ENCODE results near the gene SLC2A3. TPM values are rescaled to one million over a fixed set of nuclear protein-coding genes. Genes with fewer than 3 reads are reported as not detected.
A peak's percentile ranks its signal among the peaks of the same experiment; 100 is the strongest.

Gene SLC2A3
- total RNA-seq, 1 experiment from 2014 or later, result 10.5 TPM

DNA sequence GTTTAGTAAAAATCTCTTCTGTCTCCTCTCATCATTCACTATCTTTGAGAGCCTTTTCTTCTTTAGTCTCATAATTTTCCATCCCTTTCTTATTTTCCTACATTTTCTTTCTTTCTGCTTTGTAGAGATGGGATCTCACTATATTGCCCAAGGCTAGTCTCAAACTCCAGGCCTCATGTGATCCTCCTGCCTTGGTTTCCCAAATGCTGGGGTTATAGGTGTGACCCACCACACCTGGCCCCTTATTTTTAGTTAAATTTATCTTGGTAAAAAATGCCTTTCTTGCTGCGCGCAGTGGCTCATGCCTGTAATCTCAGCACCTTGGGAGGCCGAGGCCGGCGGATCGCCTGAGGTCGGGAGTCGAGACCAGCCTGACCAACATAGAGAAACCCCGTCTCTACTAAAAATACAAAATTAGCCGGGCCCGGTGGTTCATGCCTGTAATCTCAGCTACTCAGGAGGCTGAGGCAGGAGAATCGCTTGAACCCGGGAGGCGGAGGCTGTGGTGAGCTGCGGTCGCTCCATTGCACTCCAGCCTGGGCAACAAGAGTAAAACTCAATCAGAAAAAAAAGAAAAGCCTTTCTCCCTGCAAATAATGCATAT lies 996 bp downstream of the SLC2A3 start:
- POLR2A ChIA-PET, result interaction anchor here (1.6 kb wide), 1 partner anchor 26 kb away, joined by 12 read pairs; no protein-coding TSS in a partner anchor
- BruUV-seq (replicated peaks), result no TSS peak
- no peaks in the 10 kb centered on the region for H3K9me2 ChIP-seq (ENCODE audit: insufficient read depth)
- TF ChIP-seq, protein P1, sequence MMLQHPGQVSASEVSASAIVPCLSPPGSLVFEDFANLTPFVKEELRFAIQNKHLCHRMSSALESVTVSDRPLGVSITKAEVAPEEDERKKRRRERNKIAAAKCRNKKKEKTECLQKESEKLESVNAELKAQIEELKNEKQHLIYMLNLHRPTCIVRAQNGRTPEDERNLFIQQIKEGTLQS (IDR thresholded peaks at IDR 0.05), result no peak
- TF ChIP-seq POLR2AphosphoS5 (IDR thresholded peaks at IDR 0.05; ENCODE audit: low read depth, low read length) (no peak), SP1 (IDR thresholded peaks at IDR 0.05; ENCODE audit: low read depth) (no peak), FOSL1 (IDR thresholded peaks at IDR 0.05; ENCODE audit: low read depth) (no peak), EGR1 (IDR thresholded peaks at IDR 0.05; ENCODE audit: low read depth) (no peak), EZH2phosphoT487 (IDR thresholded peaks at IDR 0.05; ENCODE audit: borderline replicate concordance) (no peak), REST (IDR thresholded peaks at IDR 0.05; ENCODE audit: low read depth) (no peak), JUND (IDR thresholded peaks at IDR 0.05) (no peak), EZH2 (IDR thresholded peaks at IDR 0.05) (no peak), RAD21 (IDR thresholded peaks at IDR 0.05; ENCODE audit: low read depth) (no peak), ZNF274 (IDR thresholded peaks at IDR 0.05; ENCODE audit: low read depth, low read length) (no peak), YY1 (IDR thresholded peaks at IDR 0.05; ENCODE audit: extremely low read depth, insufficient replicate concordance, low read depth, low read length) (no peak)
- TF ChIP-seq, protein P2, sequence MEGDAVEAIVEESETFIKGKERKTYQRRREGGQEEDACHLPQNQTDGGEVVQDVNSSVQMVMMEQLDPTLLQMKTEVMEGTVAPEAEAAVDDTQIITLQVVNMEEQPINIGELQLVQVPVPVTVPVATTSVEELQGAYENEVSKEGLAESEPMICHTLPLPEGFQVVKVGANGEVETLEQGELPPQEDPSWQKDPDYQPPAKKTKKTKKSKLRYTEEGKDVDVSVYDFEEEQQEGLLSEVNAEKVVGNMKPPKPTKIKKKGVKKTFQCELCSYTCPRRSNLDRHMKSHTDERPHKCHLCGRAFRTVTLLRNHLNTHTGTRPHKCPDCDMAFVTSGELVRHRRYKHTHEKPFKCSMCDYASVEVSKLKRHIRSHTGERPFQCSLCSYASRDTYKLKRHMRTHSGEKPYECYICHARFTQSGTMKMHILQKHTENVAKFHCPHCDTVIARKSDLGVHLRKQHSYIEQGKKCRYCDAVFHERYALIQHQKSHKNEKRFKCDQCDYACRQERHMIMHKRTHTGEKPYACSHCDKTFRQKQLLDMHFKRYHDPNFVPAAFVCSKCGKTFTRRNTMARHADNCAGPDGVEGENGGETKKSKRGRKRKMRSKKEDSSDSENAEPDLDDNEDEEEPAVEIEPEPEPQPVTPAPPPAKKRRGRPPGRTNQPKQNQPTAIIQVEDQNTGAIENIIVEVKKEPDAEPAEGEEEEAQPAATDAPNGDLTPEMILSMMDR (IDR thresholded peaks at IDR 0.05 in 2 of 3, conservative IDR thresholded peaks at IDR 0.05 in 1 of 3; ENCODE audit: borderline replicate concordance in 1 of 3, insufficient read depth in 1 of 3, low read depth in 2 of 3, low read length in 2 of 3), result no peak
- TF ChIP-seq, protein P3, sequence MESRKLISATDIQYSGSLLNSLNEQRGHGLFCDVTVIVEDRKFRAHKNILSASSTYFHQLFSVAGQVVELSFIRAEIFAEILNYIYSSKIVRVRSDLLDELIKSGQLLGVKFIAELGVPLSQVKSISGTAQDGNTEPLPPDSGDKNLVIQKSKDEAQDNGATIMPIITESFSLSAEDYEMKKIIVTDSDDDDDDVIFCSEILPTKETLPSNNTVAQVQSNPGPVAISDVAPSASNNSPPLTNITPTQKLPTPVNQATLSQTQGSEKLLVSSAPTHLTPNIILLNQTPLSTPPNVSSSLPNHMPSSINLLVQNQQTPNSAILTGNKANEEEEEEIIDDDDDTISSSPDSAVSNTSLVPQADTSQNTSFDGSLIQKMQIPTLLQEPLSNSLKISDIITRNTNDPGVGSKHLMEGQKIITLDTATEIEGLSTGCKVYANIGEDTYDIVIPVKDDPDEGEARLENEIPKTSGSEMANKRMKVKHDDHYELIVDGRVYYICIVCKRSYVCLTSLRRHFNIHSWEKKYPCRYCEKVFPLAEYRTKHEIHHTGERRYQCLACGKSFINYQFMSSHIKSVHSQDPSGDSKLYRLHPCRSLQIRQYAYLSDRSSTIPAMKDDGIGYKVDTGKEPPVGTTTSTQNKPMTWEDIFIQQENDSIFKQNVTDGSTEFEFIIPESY (IDR thresholded peaks at IDR 0.05; ENCODE audit: extremely low read depth, insufficient replicate concordance, low read length), result no peak
- CTCF ChIA-PET, result interaction anchor here (1.5 to 2.0 kb wide), 3 partner anchors 26 to 219 kb away, joined by 3 to 16 read pairs (median 8); no protein-coding TSS in a partner anchor
- DNase-seq (ENCODE audit: low read depth, low spot score) (no peak), ATAC-seq (no peak)
- H3K4me1 ChIP-seq (ENCODE audit: control insufficient read depth in 1 of 2, insufficient read depth in 2 of 2, low read length in 2 of 2), result peaks cover 2 to 20% of the 10 kb centered on the region in 2 experiments; a peak in 3 of 4 replicates
- no peaks in the 10 kb centered on the region for H3K79me2 ChIP-seq (ENCODE audit: insufficient read depth, low read length)
- RAD21 ChIA-PET (ENCODE audit: low non-redundant PET in 1 of 2, low total read pairs in 2 of 2, uncharacterized antibody in 2 of 2, unreplicated experiment in 2 of 2), result no interaction called here
- no peaks in the 10 kb centered on the region for H3K36me3 ChIP-seq (ENCODE audit: control insufficient read depth in 1 of 2, insufficient read depth in 2 of 2, low read length in 2 of 2)
- H3K4me3 ChIP-seq (replicated peaks in 1 of 2; ENCODE audit: low read depth in 1 of 2, low read length in 2 of 2), result peak overlapping the region; percentile 20 to 27; a peak in 3 of 4 replicates
- H3K9me3 ChIP-seq (ENCODE audit: control insufficient read depth in 1 of 2, insufficient read depth in 1 of 2, low read depth in 1 of 2, low read length in 2 of 2), result no peaks in the 10 kb centered on the region
- no peaks in the 10 kb centered on the region for H3K27me3 ChIP-seq (ENCODE audit: insufficient read depth, low read length)
- H4K20me1 ChIP-seq (ENCODE audit: insufficient read depth), result no peaks in the 10 kb centered on the region
- H3K9ac ChIP-seq (ENCODE audit: low read length), result no peak overlapping the region
- no peak overlapping the region for H3K27ac ChIP-seq (ENCODE audit: low read depth, low read length)
- H2AFZ ChIP-seq (ENCODE audit: low read depth, low read length, poor library complexity, severe bottlenecking), result no peak overlapping the region
- intact Hi-C loops (cut with micrococcal nuclease), result loop anchor here (10.0 kb wide), 1 partner anchor 140 kb away; no protein-coding TSS in a partner anchor
- peak overlapping the region; percentile 40; the same call in 1 of the 2 replicates for H3K4me2 ChIP-seq (ENCODE audit: low read length)

All from HCT116 (cell line).